ENCODE measurements around the gene PKD2L1.

PKD2L1 gene

GRCh38 chr10:100364735-100365391, 34.8 kb upstream of the PKD2L1 start:
- H3K27ac ChIP-seq (ENCODE audit: low read depth, low read length): no peak overlapping the region

GRCh38 chr10:100364175-100364574, 34.1 kb upstream of the PKD2L1 start:
- 95% methylated on average over 3 of the region's 3 CpGs for whole genome bisulfite sequencing
- H3K4me1 ChIP-seq (ENCODE audit: insufficient read depth, low read length): peaks cover 7% of the 10 kb centered on the region; the same call in 1 of the 2 replicates
- no peak overlapping the region for H3K27ac ChIP-seq (ENCODE audit: low read depth, low read length)
- H3K9ac ChIP-seq (ENCODE audit: low read depth, low read length): no peak overlapping the region
- peaks cover 57% of the 10 kb centered on the region for H3K36me3 ChIP-seq (ENCODE audit: insufficient read depth, low read length)
- no peaks in the 10 kb centered on the region for H3K9me3 ChIP-seq (ENCODE audit: insufficient read depth, low read depth, low read length)
- no peak overlapping the region for H3K4me3 ChIP-seq (ENCODE audit: low read length)
- H3K27me3 ChIP-seq (ENCODE audit: insufficient read depth, low read length): no peaks in the 10 kb centered on the region

More at GRCh38 chr10:100364735-100365391, 34.8 kb upstream of the PKD2L1 start:
- peaks cover 50% of the 10 kb centered on the region for H3K36me3 ChIP-seq (ENCODE audit: insufficient read depth, low read length)
- no peaks in the 10 kb centered on the region for H3K9me3 ChIP-seq (ENCODE audit: insufficient read depth, low read depth, low read length)
- H3K4me1 ChIP-seq (ENCODE audit: insufficient read depth, low read length): peaks cover under 1% of the 10 kb centered on the region; the same call in 1 of the 2 replicates
- 74% methylated on average over 7 of the region's 7 CpGs for WGBS
- H3K27me3 ChIP-seq (ENCODE audit: insufficient read depth, low read length): no peaks in the 10 kb centered on the region
- H3K4me3 ChIP-seq (ENCODE audit: low read length): no peak overlapping the region
- H3K9ac ChIP-seq (ENCODE audit: low read depth, low read length): no peak overlapping the region

GRCh38 chr10:100362570-100363496, 32.8 kb upstream of the PKD2L1 start:
- H3K9me3 ChIP-seq (ENCODE audit: insufficient read depth, low read depth, low read length): no peaks in the 10 kb centered on the region
- H3K36me3 ChIP-seq (ENCODE audit: insufficient read depth, low read length): peaks cover 65% of the 10 kb centered on the region
- no peak overlapping the region for H3K9ac ChIP-seq (ENCODE audit: low read depth, low read length)
- no peak overlapping the region for H3K4me3 ChIP-seq (ENCODE audit: low read length)
- no peak overlapping the region for H3K27ac ChIP-seq (ENCODE audit: low read depth, low read length)
- peaks cover 11% of the 10 kb centered on the region; the same call in 1 of the 2 replicates for H3K4me1 ChIP-seq (ENCODE audit: insufficient read depth, low read length)
- no peaks in the 10 kb centered on the region for H3K27me3 ChIP-seq (ENCODE audit: insufficient read depth, low read length)
- WGBS: 92% methylated on average over 6 of the region's 6 CpGs

- peaks cover 13% of the 10 kb centered on the region; the same call in 1 of the 2 replicates for H3K4me1 ChIP-seq (ENCODE audit: insufficient read depth, low read length)
These were observed 30.2 kb upstream of the PKD2L1 start for GRCh38 chr10:100360234-100360633.

GRCh38 chr10:100359529-100360150, 29.6 kb upstream of the PKD2L1 start:
- Histone ChIP-seq H3K9me3 (ENCODE audit: insufficient read depth, low read depth, low read length) (no peaks in the 10 kb centered on the region), H3K27me3 (ENCODE audit: insufficient read depth, low read length) (no peaks in the 10 kb centered on the region), H3K4me3 (ENCODE audit: low read length) (no peak overlapping the region), H3K27ac (ENCODE audit: low read depth, low read length) (peak overlapping the region; percentile 19; the same call in 1 of the 2 replicates), H3K36me3 (ENCODE audit: insufficient read depth, low read length) (peaks cover 95% of the 10 kb centered on the region), H3K4me1 (ENCODE audit: insufficient read depth, low read length) (peaks cover 13% of the 10 kb centered on the region; the same call in 1 of the 2 replicates), H3K9ac (ENCODE audit: low read depth, low read length) (no peak overlapping the region)
- 89% methylated on average over 3 of the region's 3 CpGs for WGBS

More at GRCh38 chr10:100360234-100360633, 30.2 kb upstream of the PKD2L1 start:
- Histone ChIP-seq H3K27me3 (ENCODE audit: insufficient read depth, low read length) (no peaks in the 10 kb centered on the region), H3K36me3 (ENCODE audit: insufficient read depth, low read length) (peaks cover 91% of the 10 kb centered on the region), H3K27ac (ENCODE audit: low read depth, low read length) (no peak overlapping the region; the same call in 1 of the 2 replicates), H3K9ac (ENCODE audit: low read depth, low read length) (no peak overlapping the region), H3K9me3 (ENCODE audit: insufficient read depth, low read depth, low read length) (no peaks in the 10 kb centered on the region), H3K4me3 (ENCODE audit: low read length) (no peak overlapping the region)
- WGBS: 88% methylated on average over 4 of the region's 6 CpGs

GRCh38 chr10:100359030-100359432, 29.0 kb upstream of the PKD2L1 start:
- H3K4me1 ChIP-seq (ENCODE audit: insufficient read depth, low read length): peaks cover 13% of the 10 kb centered on the region; the same call in 1 of the 2 replicates
- H3K36me3 ChIP-seq (ENCODE audit: insufficient read depth, low read length): peaks cover 95% of the 10 kb centered on the region
- 78% methylated on average over 2 of the region's 2 CpGs for WGBS

GRCh38 chr10:100357059-100357858, 27.2 kb upstream of the PKD2L1 start:
- Histone ChIP-seq H3K4me3 (ENCODE audit: low read length) (no peak overlapping the region), H3K9me3 (ENCODE audit: insufficient read depth, low read depth, low read length) (no peaks in the 10 kb centered on the region), H3K27ac (ENCODE audit: low read depth, low read length) (no peak overlapping the region), H3K27me3 (ENCODE audit: insufficient read depth, low read length) (no peaks in the 10 kb centered on the region), H3K9ac (ENCODE audit: low read depth, low read length) (no peak overlapping the region), H3K36me3 (ENCODE audit: insufficient read depth, low read length) (peaks cover 93% of the 10 kb centered on the region), H3K4me1 (ENCODE audit: insufficient read depth, low read length) (peaks cover 13% of the 10 kb centered on the region; the same call in 1 of the 2 replicates)
- WGBS: 88% methylated on average over 4 of the region's 4 CpGs

More at GRCh38 chr10:100359030-100359432, 29.0 kb upstream of the PKD2L1 start:
- Histone ChIP-seq H3K27me3 (ENCODE audit: insufficient read depth, low read length) (no peaks in the 10 kb centered on the region), H3K4me3 (ENCODE audit: low read length) (no peak overlapping the region), H3K27ac (ENCODE audit: low read depth, low read length) (0 out of 2 replicates have a peak overlapping the region, but pooled peaks have one; percentile 19), H3K9me3 (ENCODE audit: insufficient read depth, low read depth, low read length) (no peaks in the 10 kb centered on the region), H3K9ac (ENCODE audit: low read depth, low read length) (no peak overlapping the region)

GRCh38 chr10:100356067-100357017, 26.3 kb upstream of the PKD2L1 start:
- Histone ChIP-seq H3K9ac (ENCODE audit: low read depth, low read length) (no peak overlapping the region), H3K4me3 (ENCODE audit: low read length) (no peak overlapping the region), H3K4me1 (ENCODE audit: insufficient read depth, low read length) (peaks cover 16% of the 10 kb centered on the region; the same call in 1 of the 2 replicates), H3K36me3 (ENCODE audit: insufficient read depth, low read length) (peaks cover 93% of the 10 kb centered on the region), H3K27me3 (ENCODE audit: insufficient read depth, low read length) (no peaks in the 10 kb centered on the region), H3K27ac (ENCODE audit: low read depth, low read length) (no peak overlapping the region), H3K9me3 (ENCODE audit: insufficient read depth, low read depth, low read length) (no peaks in the 10 kb centered on the region)
- WGBS: 96% methylated on average over 13 of the region's 14 CpGs

GRCh38 chr10:100355086-100355485, 25.1 kb upstream of the PKD2L1 start:
- H3K36me3 ChIP-seq (ENCODE audit: insufficient read depth, low read length): peaks cover 93% of the 10 kb centered on the region
- H3K9me3 ChIP-seq (ENCODE audit: insufficient read depth, low read depth, low read length): no peaks in the 10 kb centered on the region
- H3K4me1 ChIP-seq (ENCODE audit: insufficient read depth, low read length): peaks cover 25% of the 10 kb centered on the region
- H3K4me3 ChIP-seq (ENCODE audit: low read length): no peak overlapping the region
- no peak overlapping the region for H3K27ac ChIP-seq (ENCODE audit: low read depth, low read length)
- H3K9ac ChIP-seq (ENCODE audit: low read depth, low read length): no peak overlapping the region
- no peaks in the 10 kb centered on the region for H3K27me3 ChIP-seq (ENCODE audit: insufficient read depth, low read length)
- WGBS: 96% methylated on average over 4 of the region's 4 CpGs

Measured in HUES64 (cell line).